BLaER1 treated with 17β-estradiol and CSF1 and Interleukin-3, amounts not matched to agents 10 nM and 100 nM (cell line): ENCODE data around the gene KLHL36.
"Not testable (repeated sequence)": the region's sequence is repeated elsewhere in the genome, so short reads cannot be mapped to it uniquely, and the experiment has no call there.

ENCODE experiments used
- H3K27ac ChIP-seq, 11 experiments: shearing (Covaris generic); formaldehyde crosslinking; 2 replicates each; pipeline ENCODE4 v1.8.1; 2022
- H3K27me3 ChIP-seq, 11 experiments: shearing (Covaris generic); formaldehyde crosslinking; 2 replicates each; pipeline ENCODE4 v1.8.1; 2022
- H3K36me3 ChIP-seq, 11 experiments: shearing (Covaris generic); formaldehyde crosslinking; 2 replicates each; pipeline ENCODE4 v1.8.1; 2022
- H3K4me1 ChIP-seq, 10 experiments: shearing (Covaris generic); formaldehyde crosslinking; 2 replicates each; pipeline ENCODE4 v1.8.1; 2022
- H3K4me2 ChIP-seq, 11 experiments: shearing (Covaris generic); formaldehyde crosslinking; 2 replicates each; pipeline ENCODE4 v1.8.1; 2022
- H3K4me3 ChIP-seq, 10 experiments: shearing (Covaris generic); formaldehyde crosslinking; 2 replicates each; pipeline ENCODE4 v1.8.1; 2022
- H3K9ac ChIP-seq, 11 experiments: shearing (Covaris generic); formaldehyde crosslinking; 2 replicates each; pipeline ENCODE4 v1.8.1; 2022
- H3K9me3 ChIP-seq, 11 experiments: shearing (Covaris generic); formaldehyde crosslinking; replicated peaks in 1 of 11; 2 replicates each; pipeline ENCODE4 v1.8.1; 2022
- H4K20me1 ChIP-seq, 11 experiments: shearing (Covaris generic); formaldehyde crosslinking; 2 replicates each; pipeline ENCODE4 v1.8.1; 2022
- Cebpa-rat ChIP-seq, 11 experiments: shearing (Covaris generic); IDR thresholded peaks; 2 replicates each; pipeline ENCODE4 v1.8.1; 2022

KLHL36 gene

GRCh38 chr16:84617041-84617790, 31.1 kb upstream of the KLHL36 start:
- peaks cover 32 to 57% (median 56%) of the 10 kb centered on the region in 11 experiments; a peak in 21 of 22 replicates for H4K20me1 ChIP-seq
- H3K4me3 ChIP-seq, result peak overlapping the region; percentile 79 to 100 (median 92)
- peaks cover 0 to 51% (median 39%) of the 10 kb centered on the region in 11 experiments; a peak in 16 of 22 replicates for H3K36me3 ChIP-seq
- peak overlapping the region; percentile 27 to 91 (median 83) for H3K27ac ChIP-seq
- peak overlapping the region; percentile 94 to 99 (median 97) for H3K4me2 ChIP-seq
- H3K9me3 ChIP-seq, result peaks cover 0 to 9% (median 0%) of the 10 kb centered on the region in 11 experiments; a peak in 3 of 22 replicates
- H3K27me3 ChIP-seq, result peaks cover 0 to 23% (median 11%) of the 10 kb centered on the region in 11 experiments; a peak in 11 of 22 replicates
- H3K4me1 ChIP-seq, result peaks cover 51 to 78% (median 67%) of the 10 kb centered on the region in 10 experiments
- peak overlapping the region; percentile 82 to 94 (median 87) for H3K9ac ChIP-seq
- TF ChIP-seq Cebpa-rat (IDR thresholded peaks at IDR 0.05), result no peak

DNA sequence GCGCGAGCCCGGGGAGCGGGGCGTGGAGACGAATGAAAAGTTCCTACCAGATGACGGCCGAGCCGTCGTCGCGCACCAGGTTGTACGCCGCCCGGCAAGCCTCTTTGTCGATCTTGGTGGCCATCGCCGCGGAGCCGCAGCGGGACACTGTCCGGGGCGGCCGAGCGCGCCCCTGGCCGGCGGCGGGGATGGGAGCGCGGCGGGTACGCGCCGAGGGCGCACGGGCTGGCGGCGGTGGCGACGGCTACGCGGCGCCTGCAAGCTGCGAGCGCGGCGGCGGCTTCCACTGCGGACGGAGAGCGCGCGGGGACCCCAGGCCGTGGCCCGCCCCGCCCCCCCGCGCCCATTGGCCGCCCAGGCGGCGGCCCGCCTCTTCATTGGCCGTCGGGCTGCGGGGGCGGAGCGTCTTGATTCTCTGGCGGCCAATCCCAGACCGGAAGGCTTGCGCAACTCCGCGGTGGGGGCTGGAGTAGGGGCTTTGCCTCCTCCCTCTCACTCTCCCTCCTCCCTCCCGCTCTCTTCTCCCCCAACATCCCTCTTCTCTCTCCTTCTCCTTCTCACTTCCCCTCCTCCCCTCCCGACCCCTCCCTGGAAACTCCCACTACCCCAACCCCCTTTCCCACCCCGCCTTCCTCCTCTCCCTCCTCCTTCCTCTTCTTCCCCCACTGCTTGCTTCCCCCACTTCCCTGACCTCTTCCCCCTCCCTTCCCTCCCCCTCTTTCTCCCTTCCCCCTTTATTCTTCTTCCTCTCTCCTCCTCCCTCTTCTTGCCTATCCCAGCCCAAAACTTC, 30.3 kb upstream of the KLHL36 start, which contains the start of gene COTL1:
COTL1 (minus strand) TSS at position 288 of the 790 bp plus-strand sequence; CDS start at position 124, 164 bp downstream.
- TF ChIP-seq Cebpa-rat (IDR thresholded peaks at IDR 0.05), result peak; percentile 87 to 98 (median 96)
- peaks cover 0 to 44% (median 33%) of the 10 kb centered on the region in 11 experiments; a peak in 15 of 22 replicates for H3K36me3 ChIP-seq
- peak within 1 kb of the TSS; percentile 94 to 99 (median 97) for H3K4me2 ChIP-seq
- H3K27me3 ChIP-seq, result peaks cover 0 to 23% (median 11%) of the 10 kb centered on the region in 11 experiments; a peak in 11 of 22 replicates
- 0 out of 22 replicates have a peak, but pooled peaks cover 0 to 1% (median 0%) of the 10 kb centered on the region in 11 experiments for H3K9me3 ChIP-seq
- peak within 1 kb of the TSS; percentile 82 to 94 (median 87) for H3K9ac ChIP-seq
- peak within 1 kb of the TSS; percentile 79 to 100 (median 92) for H3K4me3 ChIP-seq
- H3K4me1 ChIP-seq, result peaks cover 51 to 70% (median 63%) of the 10 kb centered on the region in 10 experiments
- peak within 1 kb of the TSS; percentile 27 to 91 (median 83) for H3K27ac ChIP-seq
- H4K20me1 ChIP-seq, result peaks cover 32 to 49% (median 48%) of the 10 kb centered on the region in 11 experiments; a peak in 21 of 22 replicates

DNA sequence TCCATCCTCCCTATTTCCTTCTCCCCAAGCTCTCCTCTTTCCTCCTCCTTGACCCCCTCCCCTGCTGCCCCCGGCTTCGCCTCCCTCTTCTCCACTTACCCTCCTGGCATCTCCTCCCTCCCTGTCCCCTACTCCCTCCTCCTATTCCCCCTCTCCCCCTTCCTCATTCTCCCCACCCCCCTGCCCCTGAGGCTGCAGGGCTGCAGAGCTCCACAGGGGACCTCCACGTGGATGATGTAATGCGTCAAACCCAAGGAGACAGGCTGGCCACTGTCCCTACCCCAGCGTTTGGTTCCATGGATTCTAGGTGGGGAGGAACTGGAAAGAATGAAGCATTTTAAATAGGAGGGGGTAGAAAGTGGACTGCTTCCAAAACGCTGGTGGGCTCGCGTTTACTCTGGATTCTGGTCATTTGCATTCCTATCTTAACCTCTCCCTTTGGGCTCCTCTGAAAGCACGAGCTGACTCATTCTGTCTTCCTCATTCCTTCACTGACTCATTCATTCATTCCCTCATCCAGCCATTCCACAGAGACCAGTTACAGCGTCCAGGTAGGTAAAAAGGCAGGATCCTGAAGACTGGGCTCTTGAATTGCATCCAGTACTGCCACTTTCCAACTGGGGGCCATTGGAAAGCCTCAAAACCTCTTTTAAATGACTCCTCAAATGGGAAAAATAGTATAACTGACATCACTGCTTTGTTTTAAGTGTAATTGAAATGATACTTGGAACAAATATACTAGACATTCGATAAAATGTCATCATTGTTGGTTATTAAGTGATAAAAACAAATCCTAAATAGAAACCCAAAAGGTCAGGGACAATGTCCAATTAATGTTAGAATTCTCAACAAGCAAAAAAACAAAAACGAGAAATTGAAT, 29.5 kb upstream of the KLHL36 start:
- Histone ChIP-seq H3K4me1 (peaks cover 51 to 62% (median 57%) of the 10 kb centered on the region in 10 experiments), H3K27ac (peak overlapping the region in 8 of 11 experiments; percentile 0 to 41 (median 30); a peak in 11 of 22 replicates)

DNA sequence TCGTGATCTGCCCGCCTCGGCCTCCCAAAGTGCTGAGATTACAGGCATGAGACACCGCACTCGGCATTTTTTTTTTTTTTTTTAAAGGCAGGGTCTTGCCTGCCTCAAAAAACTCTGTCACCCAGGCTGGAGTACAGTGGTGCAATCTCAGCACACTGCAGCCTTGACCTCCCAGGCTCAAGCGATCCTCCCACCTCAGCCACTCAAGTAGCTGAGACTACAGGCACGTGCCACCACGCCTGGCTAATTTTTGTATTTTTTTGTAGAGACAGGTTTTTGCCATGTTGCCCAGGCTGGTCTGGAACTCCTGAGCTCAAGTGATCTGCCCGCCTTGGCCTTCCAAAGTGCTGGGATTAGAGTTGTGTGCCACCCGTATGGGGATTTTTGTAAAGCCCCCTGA, 27.4 kb upstream of the KLHL36 start:
- not testable (repeated sequence) for H3K9ac ChIP-seq, H3K27ac ChIP-seq, H3K4me3 ChIP-seq, H3K9me3 ChIP-seq
- Histone ChIP-seq H3K4me1 (peaks cover 34 to 43% (median 37%) of the 10 kb centered on the region in 10 experiments), H4K20me1 (peaks cover 15 to 20% (median 19%) of the 10 kb centered on the region in 11 experiments; a peak in 21 of 22 replicates), H3K27me3 (peaks cover 0 to 19% (median 11%) of the 10 kb centered on the region in 11 experiments; a peak in 11 of 22 replicates), H3K4me2 (peak overlapping the region in 2 of 11 experiments; percentile 15 to 30; a peak in 3 of 22 replicates), H3K36me3 (peaks cover 0 to 14% (median 5%) of the 10 kb centered on the region in 11 experiments; a peak in 12 of 22 replicates)

More for the DNA sequence above, 29.5 kb upstream of the KLHL36 start:
- Histone ChIP-seq H3K4me2 (peak overlapping the region; percentile 24 to 72 (median 60); a peak in 21 of 22 replicates), H3K4me3 (no peak overlapping the region), H4K20me1 (peaks cover 32 to 41% (median 40%) of the 10 kb centered on the region in 11 experiments; a peak in 21 of 22 replicates), H3K9me3 (no peaks in the 10 kb centered on the region), H3K9ac (no peak overlapping the region), H3K36me3 (peaks cover 0 to 35% (median 25%) of the 10 kb centered on the region in 11 experiments; a peak in 15 of 22 replicates), H3K27me3 (peaks cover 0 to 23% (median 11%) of the 10 kb centered on the region in 11 experiments; a peak in 11 of 22 replicates)
- TF ChIP-seq Cebpa-rat (IDR thresholded peaks at IDR 0.05), result no peak

- Histone ChIP-seq H3K4me1 (peaks cover 18 to 44% (median 33%) of the 10 kb centered on the region in 10 experiments), H3K4me3 (no peak overlapping the region), H3K27me3 (0 out of 22 replicates have a peak, but pooled peaks cover 0 to 7% (median 0%) of the 10 kb centered on the region in 11 experiments), H3K9me3 (no peaks in the 10 kb centered on the region), H3K27ac (no peak overlapping the region), H4K20me1 (no peaks in the 10 kb centered on the region), H3K36me3 (no peaks in the 10 kb centered on the region), H3K4me2 (no peak overlapping the region), H3K9ac (no peak overlapping the region)
- no peak for TF ChIP-seq Cebpa-rat (IDR thresholded peaks at IDR 0.05)
Measured at GRCh38 chr16:84625556-84625955, 22.8 kb upstream of the KLHL36 start.

- Histone ChIP-seq H3K4me1 (peaks cover 30 to 52% (median 46%) of the 10 kb centered on the region in 10 experiments), H3K4me2 (peak overlapping the region in 7 of 11 experiments; percentile 9 to 95 (median 30); a peak in 7 of 22 replicates), H3K27me3 (0 out of 22 replicates have a peak, but pooled peaks cover 0 to 7% (median 0%) of the 10 kb centered on the region in 11 experiments), H4K20me1 (no peaks in the 10 kb centered on the region), H3K27ac (no peak overlapping the region), H3K4me3 (no peak overlapping the region), H3K9me3 (no peaks in the 10 kb centered on the region), H3K9ac (no peak overlapping the region), H3K36me3 (no peaks in the 10 kb centered on the region)
- no peak for TF ChIP-seq Cebpa-rat (IDR thresholded peaks at IDR 0.05)
Measured at GRCh38 chr16:84628226-84628731, 20.0 kb upstream of the KLHL36 start.

DNA sequence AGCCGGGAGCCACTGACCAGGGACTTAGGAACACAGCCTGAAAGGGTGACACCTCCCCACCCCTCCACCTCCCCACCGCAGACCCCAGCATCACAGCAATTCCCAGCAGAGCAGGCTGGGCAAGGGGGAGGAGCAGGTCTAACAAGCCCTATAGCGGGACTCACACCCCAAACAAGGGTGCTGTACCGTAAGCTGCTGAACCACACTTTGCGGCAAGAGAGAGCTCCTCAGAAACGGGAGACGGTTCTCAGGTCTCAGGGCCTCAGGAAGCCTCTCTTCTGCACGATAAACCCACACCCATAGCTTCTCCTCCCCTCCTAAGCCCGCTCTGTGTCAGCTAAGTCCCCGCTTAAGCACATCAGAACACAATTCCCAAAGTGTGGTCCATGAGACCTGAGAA, 18.7 kb upstream of the KLHL36 start:
- Histone ChIP-seq H3K4me1 (peaks cover 37 to 61% (median 47%) of the 10 kb centered on the region in 10 experiments), H3K36me3 (no peaks in the 10 kb centered on the region), H3K9ac (peak overlapping the region in 1 of 11 experiments; percentile 21; a peak in 2 of 22 replicates), H3K27ac (no peak overlapping the region), H3K4me2 (peak overlapping the region; percentile 32 to 95 (median 52); a peak in 21 of 22 replicates), H3K4me3 (no peak overlapping the region), H4K20me1 (no peaks in the 10 kb centered on the region), H3K27me3 (0 out of 22 replicates have a peak, but pooled peaks cover 0 to 7% (median 0%) of the 10 kb centered on the region in 11 experiments), H3K9me3 (no peaks in the 10 kb centered on the region)
- TF ChIP-seq Cebpa-rat (IDR thresholded peaks at IDR 0.05), result no peak
